Mucosa of rectum (tissue), 2 donors: ENCODE data around the gene ORC5.

Experiments
- H3K27ac ChIP-seq, 2 donors: one replicate each; pipeline ENCODE4 v1.7.0; 2013; ENCODE audit warnings: inconsistent platforms in 2 of 2, low read depth in 2 of 2, low read length in 2 of 2
- H3K27me3 ChIP-seq, 2 donors: one replicate each; pipeline ENCODE4 v1.7.0; 2013; ENCODE audit warnings: low read length in 2 of 2; ENCODE audit not compliant: control insufficient read depth in 2 of 2, insufficient read depth in 2 of 2
- H3K36me3 ChIP-seq, 2 donors: one replicate each; pipeline ENCODE4 v1.7.0; 2013; ENCODE audit warnings: low read length in 2 of 2; ENCODE audit not compliant: control insufficient read depth in 2 of 2, insufficient read depth in 2 of 2
- H3K4me1 ChIP-seq, 2 donors: one replicate each; pipeline ENCODE4 v1.7.0; 2013; ENCODE audit warnings: low read length in 2 of 2, mild to moderate bottlenecking in 1 of 2; ENCODE audit not compliant: control insufficient read depth in 2 of 2, insufficient read depth in 2 of 2
- H3K4me3 ChIP-seq, 2 donors: one replicate each; pipeline ENCODE4 v1.7.0; 2013; ENCODE audit warnings: low read length in 2 of 2
- H3K9ac ChIP-seq, 2 donors: one replicate each; pipeline ENCODE4 v1.7.0; 2013; ENCODE audit warnings: low read length in 2 of 2, low read depth in 1 of 2, mild to moderate bottlenecking in 1 of 2
- H3K9me3 ChIP-seq, 2 donors: one replicate each; pipeline ENCODE4 v1.7.0; 2013; ENCODE audit warnings: low read length in 2 of 2; ENCODE audit not compliant: control insufficient read depth in 2 of 2
- donor health status: healthy.
- donor health status: Normal muscosa, but diverticular disease.

The ORC5 gene

GRCh38 chr7:104135760-104136558 is 71.9 kb downstream of the ORC5 start:
- peaks cover 14 to 36% of the 10 kb centered on the region in 2 donors for H3K36me3 ChIP-seq
- no peak overlapping the region for H3K27ac ChIP-seq
- H3K4me3 ChIP-seq = no peak overlapping the region
- no peak overlapping the region for H3K9ac ChIP-seq
- no peaks in the 10 kb centered on the region for H3K4me1 ChIP-seq
- no peaks in the 10 kb centered on the region for H3K27me3 ChIP-seq
- H3K9me3 ChIP-seq = no peaks in the 10 kb centered on the region

GRCh38 chr7:104133238-104133637 is 74.6 kb downstream of the ORC5 start:
- no peaks in the 10 kb centered on the region for H3K27me3 ChIP-seq
- H3K9ac ChIP-seq = no peak overlapping the region
- peaks cover 17 to 40% of the 10 kb centered on the region in 2 donors for H3K36me3 ChIP-seq
- H3K9me3 ChIP-seq = no peaks in the 10 kb centered on the region
- no peaks in the 10 kb centered on the region for H3K4me1 ChIP-seq
- no peak overlapping the region for H3K4me3 ChIP-seq
- no peak overlapping the region for H3K27ac ChIP-seq

- Histone ChIP-seq H3K9me3 (no peaks in the 10 kb centered on the region), H3K27me3 (no peaks in the 10 kb centered on the region), H3K4me1 (no peaks in the 10 kb centered on the region), H3K27ac (no peak overlapping the region), H3K36me3 (peaks cover 14 to 34% of the 10 kb centered on the region in 2 donors), H3K9ac (no peak overlapping the region), H3K4me3 (no peak overlapping the region)
Measured at GRCh38 chr7:104130726-104131125, 77.1 kb downstream of the ORC5 start.

GRCh38 chr7:104127204-104127603 is 80.6 kb downstream of the ORC5 start:
- Histone ChIP-seq H3K36me3 (peaks cover 13% of the 10 kb centered on the region in 2 donors), H3K9ac (no peak overlapping the region), H3K9me3 (no peaks in the 10 kb centered on the region), H3K4me1 (no peaks in the 10 kb centered on the region), H3K27ac (no peak overlapping the region), H3K4me3 (no peak overlapping the region), H3K27me3 (no peaks in the 10 kb centered on the region)

- H3K27ac ChIP-seq = no peak overlapping the region
Measured at GRCh38 chr7:104126411-104126841, 81.4 kb downstream of the ORC5 start.

GRCh38 chr7:104124893-104125477 is 82.8 kb downstream of the ORC5 start:
- no peak overlapping the region for H3K4me3 ChIP-seq
- H3K4me1 ChIP-seq = no peaks in the 10 kb centered on the region
- no peak overlapping the region for H3K9ac ChIP-seq
- H3K36me3 ChIP-seq = peaks cover 6 to 9% of the 10 kb centered on the region in 2 donors
- H3K27me3 ChIP-seq = no peaks in the 10 kb centered on the region
- H3K27ac ChIP-seq = no peak overlapping the region
- peaks cover 0 to 3% of the 10 kb centered on the region in 2 donors for H3K9me3 ChIP-seq

More at GRCh38 chr7:104126411-104126841, 81.4 kb downstream of the ORC5 start:
- H3K9ac ChIP-seq = no peak overlapping the region
- no peaks in the 10 kb centered on the region for H3K9me3 ChIP-seq
- no peak overlapping the region for H3K4me3 ChIP-seq
- peaks cover 12 to 13% of the 10 kb centered on the region in 2 donors for H3K36me3 ChIP-seq
- no peaks in the 10 kb centered on the region for H3K4me1 ChIP-seq
- no peaks in the 10 kb centered on the region for H3K27me3 ChIP-seq

GRCh38 chr7:104124469-104124868 is 83.3 kb downstream of the ORC5 start:
- Histone ChIP-seq H3K9ac (no peak overlapping the region), H3K27me3 (no peaks in the 10 kb centered on the region), H3K4me3 (no peak overlapping the region), H3K9me3 (peaks cover 0 to 3% of the 10 kb centered on the region in 2 donors), H3K4me1 (no peaks in the 10 kb centered on the region), H3K27ac (no peak overlapping the region), H3K36me3 (peaks cover 6 to 9% of the 10 kb centered on the region in 2 donors)

- Histone ChIP-seq H3K4me1 (no peaks in the 10 kb centered on the region), H3K27ac (no peak overlapping the region), H3K4me3 (no peak overlapping the region), H3K27me3 (no peaks in the 10 kb centered on the region), H3K9me3 (peaks cover 0 to 3% of the 10 kb centered on the region in 2 donors), H3K36me3 (peaks cover 6 to 9% of the 10 kb centered on the region in 2 donors), H3K9ac (no peak overlapping the region)
Measured at GRCh38 chr7:104123786-104124185, 84.0 kb downstream of the ORC5 start.

GRCh38 chr7:104113788-104114187 is 94.0 kb downstream of the ORC5 start:
- H3K4me3 ChIP-seq = no peak overlapping the region
- H3K9me3 ChIP-seq = no peaks in the 10 kb centered on the region
- H3K4me1 ChIP-seq = no peaks in the 10 kb centered on the region
- no peaks in the 10 kb centered on the region for H3K36me3 ChIP-seq
- no peaks in the 10 kb centered on the region for H3K27me3 ChIP-seq
- no peak overlapping the region for H3K9ac ChIP-seq
- no peak overlapping the region for H3K27ac ChIP-seq

GRCh38 chr7:104112623-104113022 is 95.2 kb downstream of the ORC5 start:
- Histone ChIP-seq H3K9me3 (no peaks in the 10 kb centered on the region), H3K27me3 (no peaks in the 10 kb centered on the region), H3K4me3 (no peak overlapping the region), H3K9ac (no peak overlapping the region), H3K27ac (no peak overlapping the region), H3K36me3 (no peaks in the 10 kb centered on the region), H3K4me1 (no peaks in the 10 kb centered on the region)
